Retinal pigment epithelial cell (primary cell): ENCODE data around the gene SPO11.
A peak's percentile ranks its signal among the peaks of the same experiment; 100 is the strongest.

Experiments used
- DNase-seq: peaks from one replicate; pipeline ENCODE4 v3.0.0-alpha.2; 2010; ENCODE audit warnings: low read depth
- H3K4me3 ChIP-seq: 2 replicates; pipeline ENCODE4 v1.5.1; 2011; ENCODE audit warnings: mild to moderate bottlenecking, low read length, control low read depth, moderate library complexity
- CTCF ChIP-seq: conservative IDR thresholded peaks from 2 replicates; pipeline ENCODE4 v1.5.1; 2011; ENCODE audit warnings: low read depth, low read length, control low read depth, inconsistent platforms

SPO11 gene

GRCh38 chr20:57392512-57393271 lies 63.1 kb downstream of the SPO11 start:
- H3K4me3 ChIP-seq = peak overlapping the region; percentile 57
- TF ChIP-seq CTCF = no peak
- DNase-seq = no peak
